GM12878 (cell line): ENCODE data around the gene SGIP1. TPM values are rescaled to one million over a fixed set of nuclear protein-coding genes. Genes with fewer than 3 reads are reported as not detected.

Experiments
- CBX3 ChIP-seq: fragments of 200-600 bp; sonication (generic); IDR thresholded peaks from 2 replicates; pipeline ENCODE4 v1.6.1; 2016; ENCODE audit warnings: low read depth, borderline replicate concordance
- FOXK2 ChIP-seq: fragments of 450-650 bp; IDR thresholded peaks from 2 replicates; pipeline ENCODE4 v1.6.1; 2017; ENCODE audit warnings: mild to moderate bottlenecking, moderate library complexity
- MLLT1 ChIP-seq: fragments of 450-650 bp; IDR thresholded peaks from 2 replicates; pipeline ENCODE4 v1.6.1; 2016; ENCODE audit warnings: mild to moderate bottlenecking
- RCOR1 ChIP-seq: conservative IDR thresholded peaks from 2 replicates; pipeline ENCODE4 v1.6.1; 2012; ENCODE audit warnings: low read depth, low read length, improper control_type of control experiment
- polyA plus RNA-seq, 11 experiments: library from polyadenylated mRNA; depleted of rRNA in 4 of 11; unstranded in 6 of 11; stranded (reverse) in 5 of 11; fragments of >200 nt; fragmentation: Nextera tagmentation in 4 of 11; fragmentation: Illumina TruSeq in 1 of 11; extraction: Ambion mirVana in 4 of 11; extraction: Trizol in 1 of 11; gene quantifications; 1 replicate in 1 of 11; 2 replicates in 10 of 11; pipeline versions ENCODE4 v1.2.1 to v1.2.3, GENCODE V29; 2011 to 2016; ENCODE audit warnings: inconsistent platforms in 2 of 11, missing spikeins in 2 of 11, low read depth in 1 of 11
- total RNA-seq, 4 experiments: library from RNA; depleted of rRNA in 3 of 4; stranded (reverse); fragments of >200 nt in 3 of 4; fragmentation: Illumina TruSeq in 1 of 4; extraction: Trizol in 1 of 4; gene quantifications; 2 replicates each; pipeline versions ENCODE4 v1.2.1 to v1.2.3, GENCODE V29; 2013 to 2021
- TF ChIP-seq, protein P1 (sequence below): fragments of 450-650 bp; IDR thresholded peaks from 2 replicates; pipeline ENCODE4 v1.6.1; 2016; ENCODE audit warnings: mild to moderate bottlenecking, moderate library complexity, borderline replicate concordance

The SGIP1 gene
- total and polyA plus RNA-seq, 10 of the 15 experiments (the other 5 are each of a cell fraction or from before 2014, with no cell fraction given), result 0.15 TPM; not detected in 9

DNA sequence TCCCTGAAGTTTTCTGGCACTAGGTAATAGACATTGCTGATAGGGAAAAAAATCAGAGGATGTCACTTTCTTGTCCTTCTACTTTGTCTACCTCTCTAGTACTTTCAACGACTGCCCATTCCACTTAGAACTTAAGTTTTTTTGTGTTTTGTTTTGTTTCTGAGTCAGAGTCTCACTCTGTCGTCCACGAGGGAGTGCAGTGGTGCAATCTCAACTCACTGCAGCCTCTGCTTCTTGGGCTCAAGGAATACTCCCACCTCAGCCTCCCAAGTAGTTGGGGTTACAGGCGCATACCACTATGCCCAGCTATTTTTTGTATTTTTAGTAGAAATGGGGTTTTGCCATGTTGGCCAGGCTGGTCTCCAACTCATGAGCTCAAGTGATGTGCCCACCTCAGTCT lies 79.2 kb downstream of the SGIP1 start (continued):
- TF ChIP-seq, protein P1, sequence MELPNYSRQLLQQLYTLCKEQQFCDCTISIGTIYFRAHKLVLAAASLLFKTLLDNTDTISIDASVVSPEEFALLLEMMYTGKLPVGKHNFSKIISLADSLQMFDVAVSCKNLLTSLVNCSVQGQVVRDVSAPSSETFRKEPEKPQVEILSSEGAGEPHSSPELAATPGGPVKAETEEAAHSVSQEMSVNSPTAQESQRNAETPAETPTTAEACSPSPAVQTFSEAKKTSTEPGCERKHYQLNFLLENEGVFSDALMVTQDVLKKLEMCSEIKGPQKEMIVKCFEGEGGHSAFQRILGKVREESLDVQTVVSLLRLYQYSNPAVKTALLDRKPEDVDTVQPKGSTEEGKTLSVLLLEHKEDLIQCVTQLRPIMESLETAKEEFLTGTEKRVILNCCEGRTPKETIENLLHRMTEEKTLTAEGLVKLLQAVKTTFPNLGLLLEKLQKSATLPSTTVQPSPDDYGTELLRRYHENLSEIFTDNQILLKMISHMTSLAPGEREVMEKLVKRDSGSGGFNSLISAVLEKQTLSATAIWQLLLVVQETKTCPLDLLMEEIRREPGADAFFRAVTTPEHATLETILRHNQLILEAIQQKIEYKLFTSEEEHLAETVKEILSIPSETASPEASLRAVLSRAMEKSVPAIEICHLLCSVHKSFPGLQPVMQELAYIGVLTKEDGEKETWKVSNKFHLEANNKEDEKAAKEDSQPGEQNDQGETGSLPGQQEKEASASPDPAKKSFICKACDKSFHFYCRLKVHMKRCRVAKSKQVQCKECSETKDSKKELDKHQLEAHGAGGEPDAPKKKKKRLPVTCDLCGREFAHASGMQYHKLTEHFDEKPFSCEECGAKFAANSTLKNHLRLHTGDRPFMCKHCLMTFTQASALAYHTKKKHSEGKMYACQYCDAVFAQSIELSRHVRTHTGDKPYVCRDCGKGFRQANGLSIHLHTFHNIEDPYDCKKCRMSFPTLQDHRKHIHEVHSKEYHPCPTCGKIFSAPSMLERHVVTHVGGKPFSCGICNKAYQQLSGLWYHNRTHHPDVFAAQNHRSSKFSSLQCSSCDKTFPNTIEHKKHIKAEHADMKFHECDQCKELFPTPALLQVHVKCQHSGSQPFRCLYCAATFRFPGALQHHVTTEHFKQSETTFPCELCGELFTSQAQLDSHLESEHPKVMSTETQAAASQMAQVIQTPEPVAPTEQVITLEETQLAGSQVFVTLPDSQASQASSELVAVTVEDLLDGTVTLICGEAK, result no peak
- no peak for TF ChIP-seq MLLT1
- no peak for TF ChIP-seq RCOR1
- no peak for TF ChIP-seq FOXK2
- no peak for TF ChIP-seq CBX3
